H1 (cell line): ENCODE results near the gene CNN3. TPM values are rescaled to one million over a fixed set of nuclear protein-coding genes. Genes with fewer than 3 reads are reported as not detected.

Source experiments
- CHD1 ChIP-seq: IDR thresholded peaks from 2 replicates; pipeline ENCODE4 v1.6.1; 2012; ENCODE audit warnings: low read depth, low read length, improper control_type of control experiment
- E2F6 ChIP-seq: IDR thresholded peaks from 2 replicates; pipeline ENCODE4 v1.6.1; 2012; ENCODE audit warnings: inconsistent platforms
- KDM5A ChIP-seq: fragments of 200-600 bp; IDR thresholded peaks from 2 replicates; pipeline ENCODE4 v1.7.1; 2012; ENCODE audit warnings: mild to moderate bottlenecking, low read length, inconsistent platforms, mixed read lengths
- NRF1 ChIP-seq: IDR thresholded peaks from 2 replicates; pipeline ENCODE4 v1.6.1; 2011; ENCODE audit warnings: mild to moderate bottlenecking, low read depth, low read length, improper control_type of control experiment
- POLR2AphosphoS5 ChIP-seq: IDR thresholded peaks from 2 replicates; pipeline ENCODE4 v1.6.1; 2011; ENCODE audit warnings: low read depth, low read length
- polyA plus RNA-seq, 7 experiments: library from polyadenylated mRNA; depleted of rRNA in 3 of 7; stranded (reverse) in 5 of 7; unstranded in 2 of 7; fragments of >200 nt in 5 of 7; fragments of 200-250 nt in 2 of 7; gene quantifications; 1 replicate in 5 of 7; 2 replicates in 1 of 7; 4 replicates in 1 of 7; pipeline versions ENCODE4 v1.2.1 to v1.2.3, GENCODE V29; 2011 to 2013; ENCODE audit warnings: missing spikeins in 2 of 7, mixed read lengths in 2 of 7
- total RNA-seq: library from RNA; stranded (reverse); fragmentation: NEBNext Ultra II Directional; extraction: Animal tissue kit (Norgen Biotek cat#: 25700); gene quantifications from 2 replicates; pipeline ENCODE4 v1.2.1, GENCODE V29; 2021

Gene CNN3
- total and polyA plus RNA-seq, 2 of the 8 experiments (the other 6 are each of a cell fraction or from before 2014, with no cell fraction given), result 134 to 266 TPM

GRCh38 chr1:94898491-94899385 is 28.2 kb downstream of the CNN3 start (continued):
- no peak for TF ChIP-seq E2F6
- TF ChIP-seq POLR2AphosphoS5, result no peak
- no peak for TF ChIP-seq NRF1
- no peak for TF ChIP-seq KDM5A
- no peak for TF ChIP-seq CHD1
